Panc1 (cell line): ENCODE measurements around the gene AKIRIN2. TPM values are rescaled to one million over a fixed set of nuclear protein-coding genes. Genes with fewer than 3 reads are reported as not detected.

Source experiments
- ATAC-seq: fragments of 200-7000 bp; cut with Tn5 transposase; 2 replicates; pipeline ENCODE4 v1.9.1; 2020; ENCODE audit warnings: mild to moderate bottlenecking, moderate library complexity
- BruUV-seq: library from RNA; stranded (reverse); fragments of 400-500 nt; replicated peaks from 2 replicates; lab custom pipeline; 2021; lab: Mats Ljungman, UMichigan
- CTCF ChIA-PET: fragments of 300-600 bp; sonication (Branson Sonifier 250); formaldehyde crosslinking; loops from one replicate; lab custom pipeline; 2022; ENCODE audit warnings: antibody characterized with exemption; lab: Charles Lee
- POLR2A ChIA-PET: fragments of 300-600 bp; sonication (Branson Sonifier 250); formaldehyde crosslinking; loops from one replicate; lab custom pipeline; 2022; ENCODE audit warnings: antibody characterized with exemption; lab: Charles Lee
- DNase-seq: peaks from one replicate; pipeline ENCODE4 v3.0.0-alpha.2; 2010; ENCODE audit warnings: low read depth, low spot score
- H3K27ac ChIP-seq: 2 replicates; pipeline ENCODE4 v1.5.1; 2011; ENCODE audit warnings: mild to moderate bottlenecking, low read length, inconsistent platforms
- H3K27me3 ChIP-seq: fragments of 200-500 bp; sonication (Bioruptor generic); 2 replicates; pipeline ENCODE4 v1.6.0; 2014; ENCODE audit warnings: low read length, inconsistent platforms; ENCODE audit not compliant: control insufficient read depth, insufficient read depth
- H3K36me3 ChIP-seq: fragments of 200-500 bp; sonication (Bioruptor generic); 2 replicates; pipeline ENCODE4 v1.5.1; 2014; ENCODE audit warnings: inconsistent platforms, mild to moderate bottlenecking, low read length, moderate library complexity; ENCODE audit not compliant: control insufficient read depth, insufficient read depth
- H3K4me1 ChIP-seq: 2 replicates; pipeline ENCODE4 v1.5.1; 2011; ENCODE audit warnings: inconsistent platforms, mild to moderate bottlenecking, low read length, moderate library complexity; ENCODE audit not compliant: control insufficient read depth, insufficient read depth
- H3K4me3 ChIP-seq, 2 experiments: 2 replicates each; pipeline ENCODE4 v1.5.1; 2011 to 2012; ENCODE audit warnings: low read depth in 2 of 2, low read length in 2 of 2, mild to moderate bottlenecking in 2 of 2, inconsistent platforms in 1 of 2, moderate library complexity in 1 of 2
- H3K9me3 ChIP-seq: fragments of 200-500 bp; sonication (Bioruptor generic); 2 replicates; pipeline ENCODE4 v1.5.1; 2014; ENCODE audit warnings: low read depth, mild to moderate bottlenecking, inconsistent platforms, low read length, moderate library complexity; ENCODE audit not compliant: control insufficient read depth, insufficient read depth
- POLR2AphosphoS5 ChIP-seq: IDR thresholded peaks from 2 replicates; pipeline ENCODE4 v1.6.1; 2012; ENCODE audit warnings: mild to moderate bottlenecking, low read depth, low read length, moderate library complexity
- SIN3A ChIP-seq: IDR thresholded peaks from 2 replicates; pipeline ENCODE4 v1.6.1; 2012; ENCODE audit warnings: low read depth, mild to moderate bottlenecking, low read length, moderate library complexity, borderline replicate concordance; ENCODE audit not compliant: insufficient read depth
- TCF7L2 ChIP-seq: IDR thresholded peaks from 2 replicates; pipeline ENCODE4 v1.6.1; 2011; ENCODE audit warnings: mild to moderate bottlenecking, low read depth, low read length, inconsistent platforms
- in situ Hi-C: cut with HindIII; loops from 2 replicates; pipeline ENCODE4 v1.10.0; 2016; ENCODE audit warnings: low sequenced_read_pairs, low pct_unique_long_range_greater_than_20kb
- intact Hi-C: fragments of 100-400 bp; cut with micrococcal nuclease; formaldehyde crosslinking; loops from one replicate; pipeline ENCODE4 v1.10.0; 2022; ENCODE audit not compliant: unreplicated experiment
- total RNA-seq: library from RNA; stranded (reverse); gene quantifications from one replicate; pipeline ENCODE4 v1.2.1, GENCODE V29; 2021; ENCODE audit not compliant: unreplicated experiment
- TF ChIP-seq, protein P1 (sequence below), 2 experiments: IDR thresholded peaks; 2 replicates each; pipeline ENCODE4 v1.6.1; 2011 to 2012; ENCODE audit warnings: low read depth in 2 of 2, control low read depth in 1 of 2, low read length in 1 of 2, mild to moderate bottlenecking in 1 of 2, moderate library complexity in 1 of 2; ENCODE audit not compliant: insufficient read depth in 1 of 2
- TF ChIP-seq, protein P2 (sequence below): fragments of 450-650 bp; IDR thresholded peaks from 2 replicates; pipeline ENCODE4 v1.5.1; 2017; ENCODE audit warnings: mild to moderate bottlenecking

AKIRIN2 gene
- total RNA-seq, 1 experiment from 2014 or later = 47.6 TPM

DNA sequence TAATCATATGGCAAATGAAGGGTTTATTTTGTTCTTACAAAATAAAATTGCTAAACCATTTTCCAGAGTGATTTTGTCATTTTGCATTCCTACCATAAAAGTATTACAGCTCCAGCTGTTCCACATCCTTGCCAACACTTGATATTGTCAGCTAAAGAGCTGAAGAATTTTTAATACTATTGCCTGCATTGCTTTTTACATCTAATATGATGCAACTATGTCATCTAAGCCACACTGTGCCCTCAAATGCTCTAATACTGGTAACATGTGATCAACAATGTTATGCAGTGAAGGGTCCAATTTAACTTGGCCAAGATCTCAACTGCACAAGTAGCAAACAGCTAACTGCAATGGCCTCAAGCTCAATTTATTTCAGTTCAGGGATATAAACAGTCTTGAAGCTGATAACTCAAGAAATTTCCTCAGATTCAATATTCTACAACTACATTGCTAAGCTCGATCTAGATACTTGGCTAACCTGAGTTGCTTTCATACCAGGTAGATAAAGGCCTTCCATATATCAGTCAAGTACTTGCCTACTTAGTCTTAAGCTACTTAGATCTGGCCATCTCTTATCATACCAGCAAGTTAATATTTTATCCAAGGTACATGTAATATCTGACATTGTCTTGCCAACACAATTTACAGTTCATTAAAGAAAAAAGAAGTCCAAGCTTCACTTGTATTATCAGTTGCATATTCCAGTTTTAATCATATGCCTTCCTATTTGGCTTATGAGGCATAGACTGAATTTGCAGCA, 17.0 kb downstream of the AKIRIN2 start:
- intact Hi-C loops (no loop called here), in situ Hi-C loops (no loop called here)
- Histone ChIP-seq H3K4me1 (0 out of 2 replicates have a peak, but pooled peaks cover 4% of the 10 kb centered on the region), H3K27me3 (no peaks in the 10 kb centered on the region), H3K36me3 (0 out of 2 replicates have a peak, but pooled peaks cover 2% of the 10 kb centered on the region), H3K9me3 (no peaks in the 10 kb centered on the region), H3K4me3 (no peak overlapping the region), H3K27ac (no peak overlapping the region)
- ATAC-seq = no peak
- no peak for DNase-seq
- TF ChIP-seq, protein P1, sequence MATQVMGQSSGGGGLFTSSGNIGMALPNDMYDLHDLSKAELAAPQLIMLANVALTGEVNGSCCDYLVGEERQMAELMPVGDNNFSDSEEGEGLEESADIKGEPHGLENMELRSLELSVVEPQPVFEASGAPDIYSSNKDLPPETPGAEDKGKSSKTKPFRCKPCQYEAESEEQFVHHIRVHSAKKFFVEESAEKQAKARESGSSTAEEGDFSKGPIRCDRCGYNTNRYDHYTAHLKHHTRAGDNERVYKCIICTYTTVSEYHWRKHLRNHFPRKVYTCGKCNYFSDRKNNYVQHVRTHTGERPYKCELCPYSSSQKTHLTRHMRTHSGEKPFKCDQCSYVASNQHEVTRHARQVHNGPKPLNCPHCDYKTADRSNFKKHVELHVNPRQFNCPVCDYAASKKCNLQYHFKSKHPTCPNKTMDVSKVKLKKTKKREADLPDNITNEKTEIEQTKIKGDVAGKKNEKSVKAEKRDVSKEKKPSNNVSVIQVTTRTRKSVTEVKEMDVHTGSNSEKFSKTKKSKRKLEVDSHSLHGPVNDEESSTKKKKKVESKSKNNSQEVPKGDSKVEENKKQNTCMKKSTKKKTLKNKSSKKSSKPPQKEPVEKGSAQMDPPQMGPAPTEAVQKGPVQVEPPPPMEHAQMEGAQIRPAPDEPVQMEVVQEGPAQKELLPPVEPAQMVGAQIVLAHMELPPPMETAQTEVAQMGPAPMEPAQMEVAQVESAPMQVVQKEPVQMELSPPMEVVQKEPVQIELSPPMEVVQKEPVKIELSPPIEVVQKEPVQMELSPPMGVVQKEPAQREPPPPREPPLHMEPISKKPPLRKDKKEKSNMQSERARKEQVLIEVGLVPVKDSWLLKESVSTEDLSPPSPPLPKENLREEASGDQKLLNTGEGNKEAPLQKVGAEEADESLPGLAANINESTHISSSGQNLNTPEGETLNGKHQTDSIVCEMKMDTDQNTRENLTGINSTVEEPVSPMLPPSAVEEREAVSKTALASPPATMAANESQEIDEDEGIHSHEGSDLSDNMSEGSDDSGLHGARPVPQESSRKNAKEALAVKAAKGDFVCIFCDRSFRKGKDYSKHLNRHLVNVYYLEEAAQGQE (IDR thresholded peaks at IDR 0.05; ENCODE audit: insufficient read depth in 1 of 2, low read depth in 2 of 2, low read length in 1 of 2) = no peak
- TF ChIP-seq, protein P2, sequence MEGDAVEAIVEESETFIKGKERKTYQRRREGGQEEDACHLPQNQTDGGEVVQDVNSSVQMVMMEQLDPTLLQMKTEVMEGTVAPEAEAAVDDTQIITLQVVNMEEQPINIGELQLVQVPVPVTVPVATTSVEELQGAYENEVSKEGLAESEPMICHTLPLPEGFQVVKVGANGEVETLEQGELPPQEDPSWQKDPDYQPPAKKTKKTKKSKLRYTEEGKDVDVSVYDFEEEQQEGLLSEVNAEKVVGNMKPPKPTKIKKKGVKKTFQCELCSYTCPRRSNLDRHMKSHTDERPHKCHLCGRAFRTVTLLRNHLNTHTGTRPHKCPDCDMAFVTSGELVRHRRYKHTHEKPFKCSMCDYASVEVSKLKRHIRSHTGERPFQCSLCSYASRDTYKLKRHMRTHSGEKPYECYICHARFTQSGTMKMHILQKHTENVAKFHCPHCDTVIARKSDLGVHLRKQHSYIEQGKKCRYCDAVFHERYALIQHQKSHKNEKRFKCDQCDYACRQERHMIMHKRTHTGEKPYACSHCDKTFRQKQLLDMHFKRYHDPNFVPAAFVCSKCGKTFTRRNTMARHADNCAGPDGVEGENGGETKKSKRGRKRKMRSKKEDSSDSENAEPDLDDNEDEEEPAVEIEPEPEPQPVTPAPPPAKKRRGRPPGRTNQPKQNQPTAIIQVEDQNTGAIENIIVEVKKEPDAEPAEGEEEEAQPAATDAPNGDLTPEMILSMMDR = no peak
- TF ChIP-seq POLR2AphosphoS5 (no peak), TCF7L2 (no peak), SIN3A (no peak)
- POLR2A ChIA-PET = interaction anchor here (1.0 kb wide), 1 partner anchor 14 kb away, joined by 5 read pairs; no protein-coding TSS in a partner anchor
- BruUV-seq = no TSS peak
- CTCF ChIA-PET = no interaction called here

DNA sequence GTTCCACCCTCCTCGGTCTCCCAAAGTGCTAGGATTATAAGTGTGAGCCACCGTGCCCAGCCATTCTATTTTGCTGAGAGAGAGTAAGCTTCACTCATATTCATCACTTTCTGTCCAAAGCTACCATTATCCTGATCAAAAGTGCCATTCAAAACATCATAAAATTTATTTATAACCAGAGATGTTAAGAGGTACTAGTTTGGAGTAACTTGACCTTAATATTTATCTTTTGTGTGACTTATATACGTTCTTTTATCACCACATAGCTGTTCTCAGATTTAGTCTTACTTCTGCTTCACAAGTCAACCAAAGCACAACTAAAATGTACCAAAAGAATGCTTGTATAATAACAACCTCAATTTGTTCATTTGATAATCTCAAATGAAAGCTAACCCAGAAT, 18.1 kb downstream of the AKIRIN2 start:
- no TSS peak for BruUV-seq
- no peak for DNase-seq
- CTCF ChIA-PET = no interaction called here

More for the DNA sequence above, 18.1 kb downstream of the AKIRIN2 start:
- TF ChIP-seq TCF7L2 = no peak
- TF ChIP-seq SIN3A = no peak
- TF ChIP-seq, protein P2 = no peak
- TF ChIP-seq, protein P1 (IDR thresholded peaks at IDR 0.05; ENCODE audit: insufficient read depth in 1 of 2, low read depth in 2 of 2, low read length in 1 of 2) = no peak
- TF ChIP-seq POLR2AphosphoS5 = no peak
- in situ Hi-C loops (no loop called here), intact Hi-C loops (no loop called here)
- 0 out of 2 replicates have a peak, but pooled peaks cover 4% of the 10 kb centered on the region for H3K4me1 ChIP-seq
- ATAC-seq = no peak
- H3K9me3 ChIP-seq = no peaks in the 10 kb centered on the region
- POLR2A ChIA-PET = no interaction called here
- H3K27me3 ChIP-seq = no peaks in the 10 kb centered on the region
- H3K4me3 ChIP-seq = no peak overlapping the region
- 0 out of 2 replicates have a peak, but pooled peaks cover 2% of the 10 kb centered on the region for H3K36me3 ChIP-seq
- no peak overlapping the region for H3K27ac ChIP-seq
